ENCODE measurements around the gene SS18L1.

SS18L1 gene

DNA sequence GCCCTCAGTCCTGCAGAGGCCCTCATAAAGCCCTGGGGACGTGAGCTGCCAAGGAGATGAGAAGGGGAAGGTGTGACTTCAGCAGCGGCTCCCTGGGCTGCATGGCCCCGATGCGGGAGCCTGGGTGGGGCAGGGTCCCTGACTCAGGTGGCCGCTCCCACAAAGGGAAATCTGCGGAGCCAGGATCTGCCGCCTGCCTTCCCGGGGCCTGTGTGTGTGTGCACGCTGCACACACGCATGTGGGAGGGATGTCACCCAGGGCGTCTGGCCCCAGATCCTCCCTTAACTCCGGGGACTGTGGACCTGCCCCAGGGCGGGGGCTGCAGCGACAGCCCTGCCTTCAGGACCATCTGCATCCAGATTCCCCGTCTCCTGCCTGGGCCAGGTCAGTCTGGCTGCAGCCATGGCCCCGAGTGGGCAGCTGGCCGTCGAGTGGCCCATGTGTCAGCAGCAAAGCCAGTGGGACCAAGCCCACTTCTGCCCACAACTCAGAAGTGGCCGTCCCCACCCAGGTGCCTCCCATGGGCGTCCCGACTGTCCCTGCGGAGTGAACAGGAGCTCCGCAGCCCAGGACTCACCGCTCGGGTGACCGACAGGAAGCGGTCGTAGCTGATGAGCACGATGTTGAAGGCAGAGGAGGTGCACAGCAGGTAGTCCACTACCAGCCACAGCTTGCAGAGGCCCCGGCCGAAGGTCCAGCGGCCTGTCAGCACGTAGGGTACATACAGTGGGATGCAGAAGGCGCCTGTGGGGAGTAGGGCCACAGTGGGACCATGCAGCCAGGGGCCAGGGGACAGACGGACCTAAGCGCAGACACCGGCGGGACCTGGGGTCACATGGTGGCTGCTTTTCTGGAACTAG lies 74.6 kb downstream of the SS18L1 start:
- CTCF ChIA-PET = interaction anchor here (0.6 to 1.5 kb wide), 4 partner anchors 9 to 331 kb away, joined by 4 to 7 read pairs (median 4); no protein-coding TSS in a partner anchor
- no peak for DNase-seq (ENCODE audit: low spot score)
- no peak overlapping the region for H3K27ac ChIP-seq
- POLR2A ChIA-PET (ENCODE audit: low non-redundant PET) = no interaction called here
- TF ChIP-seq, protein P1, sequence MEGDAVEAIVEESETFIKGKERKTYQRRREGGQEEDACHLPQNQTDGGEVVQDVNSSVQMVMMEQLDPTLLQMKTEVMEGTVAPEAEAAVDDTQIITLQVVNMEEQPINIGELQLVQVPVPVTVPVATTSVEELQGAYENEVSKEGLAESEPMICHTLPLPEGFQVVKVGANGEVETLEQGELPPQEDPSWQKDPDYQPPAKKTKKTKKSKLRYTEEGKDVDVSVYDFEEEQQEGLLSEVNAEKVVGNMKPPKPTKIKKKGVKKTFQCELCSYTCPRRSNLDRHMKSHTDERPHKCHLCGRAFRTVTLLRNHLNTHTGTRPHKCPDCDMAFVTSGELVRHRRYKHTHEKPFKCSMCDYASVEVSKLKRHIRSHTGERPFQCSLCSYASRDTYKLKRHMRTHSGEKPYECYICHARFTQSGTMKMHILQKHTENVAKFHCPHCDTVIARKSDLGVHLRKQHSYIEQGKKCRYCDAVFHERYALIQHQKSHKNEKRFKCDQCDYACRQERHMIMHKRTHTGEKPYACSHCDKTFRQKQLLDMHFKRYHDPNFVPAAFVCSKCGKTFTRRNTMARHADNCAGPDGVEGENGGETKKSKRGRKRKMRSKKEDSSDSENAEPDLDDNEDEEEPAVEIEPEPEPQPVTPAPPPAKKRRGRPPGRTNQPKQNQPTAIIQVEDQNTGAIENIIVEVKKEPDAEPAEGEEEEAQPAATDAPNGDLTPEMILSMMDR (conservative IDR thresholded peaks at IDR 0.05; ENCODE audit: low read depth) = no peak

DNA sequence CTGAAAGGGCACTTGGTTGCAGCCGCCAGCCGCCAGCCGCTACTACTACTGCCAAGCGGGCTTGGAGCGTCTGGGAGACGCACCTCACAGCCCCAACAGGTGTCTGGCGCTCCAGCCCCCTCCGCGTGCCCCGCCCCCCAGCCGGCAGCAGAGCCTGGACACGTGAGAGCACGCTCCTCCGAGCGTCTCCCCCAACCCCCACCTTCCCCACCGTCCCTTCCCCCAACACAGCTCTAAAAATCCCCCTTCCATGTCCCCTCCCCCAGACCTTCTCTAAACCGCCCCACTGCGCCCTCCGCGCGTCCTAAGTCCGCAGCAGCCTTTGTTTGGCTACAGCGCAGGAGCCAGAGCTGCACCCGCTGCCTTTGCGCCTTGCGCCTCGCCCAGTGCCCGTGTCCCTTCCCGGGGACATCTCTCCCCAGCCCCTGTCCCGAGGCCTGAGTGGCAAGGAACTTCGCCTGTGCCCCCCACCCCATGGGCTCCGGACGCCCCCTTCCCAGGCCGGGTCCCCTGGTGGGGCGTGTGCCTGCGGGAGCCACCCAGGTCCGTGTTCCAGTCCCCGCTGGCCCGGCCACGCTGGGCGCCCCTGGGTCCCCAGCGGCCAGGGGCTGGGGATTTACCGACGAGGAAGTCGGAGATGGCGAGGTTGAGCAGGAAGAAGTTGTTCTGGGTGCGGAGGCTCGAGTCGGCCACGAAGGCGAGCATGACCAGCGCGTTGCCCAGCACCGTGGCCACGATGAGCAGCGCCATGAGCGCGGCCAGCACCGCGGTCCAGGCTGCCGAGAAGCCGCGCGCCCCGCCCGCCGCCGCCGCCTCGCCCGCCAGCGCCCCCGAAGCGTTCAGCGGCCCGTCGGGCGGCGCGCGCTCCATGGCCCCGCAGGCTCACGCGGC lies 75.8 kb downstream of the SS18L1 start:
- H3K27ac ChIP-seq = no peak overlapping the region
- ChIA-PET CTCF (interaction anchor here (0.6 to 1.5 kb wide), 4 partner anchors 9 to 277 kb away, joined by 3 to 7 read pairs (median 4); no protein-coding TSS in a partner anchor), POLR2A (ENCODE audit: low non-redundant PET) (no interaction called here)
- TF ChIP-seq, protein P1 (conservative IDR thresholded peaks at IDR 0.05; ENCODE audit: low read depth) = no peak
- no peak for DNase-seq (ENCODE audit: low spot score)

DNA sequence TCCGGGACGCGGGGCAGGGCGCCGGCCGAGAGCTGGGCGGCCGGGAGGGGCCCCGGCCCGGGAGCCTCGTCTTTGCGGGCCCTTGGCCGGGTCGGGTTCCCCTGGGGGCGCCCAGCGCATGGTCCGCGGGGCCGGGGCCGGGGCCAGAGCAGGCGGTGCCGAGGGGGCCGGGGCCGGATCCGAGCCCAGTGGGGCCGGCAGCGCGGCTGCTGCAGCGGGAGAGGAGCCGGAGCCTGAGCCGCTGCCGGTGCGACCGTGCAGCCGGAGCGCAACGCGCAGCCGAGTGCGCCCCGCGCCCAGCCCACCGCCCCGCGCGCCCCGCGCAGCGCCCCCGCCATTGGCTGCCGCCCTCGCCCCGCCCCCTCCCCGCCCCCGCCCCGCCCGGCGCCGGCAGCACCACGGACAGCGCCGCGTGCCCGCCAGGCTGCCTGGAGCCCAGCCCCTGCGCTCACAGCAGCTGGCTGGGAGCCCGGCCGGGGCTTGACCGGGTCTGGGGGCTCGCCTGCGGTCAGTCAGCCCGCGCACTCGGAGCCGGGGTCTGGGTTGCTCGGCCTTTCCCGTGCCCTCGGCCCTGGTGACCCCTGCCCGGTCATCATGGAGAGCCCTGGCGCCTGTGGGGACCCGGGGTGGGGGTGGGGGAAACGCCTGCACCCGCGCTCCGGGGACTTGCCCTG lies 76.6 kb downstream of the SS18L1 start, which contains the start of gene HRH3:
HRH3 (minus strand) TSS at position 287 of the 674 bp plus-strand sequence. CDS start 308 bp downstream, outside the sequence.
- POLR2A ChIA-PET (ENCODE audit: low non-redundant PET) = interaction anchor here (0.6 kb wide), 1 partner anchor 154 kb away, joined by 4 read pairs; no protein-coding TSS in a partner anchor
- DNase-seq (ENCODE audit: low spot score) = peak; percentile 84
- no peak within 1 kb of the TSS for H3K27ac ChIP-seq
- CTCF ChIA-PET = no interaction called here
- TF ChIP-seq, protein P1 (conservative IDR thresholded peaks at IDR 0.05; ENCODE audit: low read depth) = no peak

DNA sequence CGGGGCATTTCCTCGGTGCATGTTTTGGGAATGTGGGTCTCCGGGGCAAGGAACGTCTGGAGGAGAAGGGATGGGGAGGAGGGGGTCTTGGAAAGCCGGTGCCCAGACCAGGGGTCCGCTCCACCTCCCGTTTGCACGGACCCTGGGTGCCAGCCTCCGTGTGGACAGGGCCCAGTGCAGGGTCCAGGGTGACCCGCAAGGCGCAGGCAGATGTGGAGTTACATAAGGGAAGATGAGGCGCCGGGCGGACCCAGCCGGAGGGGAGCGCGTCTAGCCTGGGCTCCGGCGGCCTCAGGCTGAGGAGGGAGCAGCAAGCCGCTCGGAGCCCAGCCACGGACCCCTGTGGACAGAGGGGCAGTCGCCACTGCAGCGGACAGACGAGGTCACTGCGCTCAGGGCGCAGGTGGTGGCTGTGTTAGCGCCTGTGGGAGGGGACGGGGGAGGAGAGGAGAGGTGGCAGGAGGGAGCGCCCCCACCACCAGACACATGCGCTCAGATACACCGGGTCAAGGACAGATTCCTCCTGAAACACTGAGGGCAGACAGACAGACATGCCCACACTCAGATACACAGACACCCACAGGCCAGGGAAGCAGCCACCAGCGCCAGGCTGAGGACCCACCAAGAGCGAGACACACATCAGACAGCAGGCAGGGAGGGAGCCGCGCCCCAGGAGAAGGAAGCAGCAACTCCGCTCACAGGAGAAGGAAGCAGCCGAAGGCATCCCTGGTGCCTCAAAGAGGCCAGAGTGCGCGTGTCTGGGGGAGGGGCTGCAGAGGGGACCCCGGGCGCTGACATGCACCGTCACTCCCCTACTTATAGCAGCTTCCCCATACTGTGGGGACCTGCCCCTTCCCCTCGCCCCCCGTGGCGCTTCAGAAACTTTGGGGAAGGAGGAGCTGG lies 77.3 kb downstream of the SS18L1 start:
- TF ChIP-seq, protein P1 (conservative IDR thresholded peaks at IDR 0.05; ENCODE audit: low read depth) = no peak
- CTCF ChIA-PET = interaction anchor here (0.7 to 0.8 kb wide), 2 partner anchors 13 to 93 kb away, joined by 3 read pairs; no protein-coding TSS in a partner anchor
- no peak for DNase-seq (ENCODE audit: low spot score)
- H3K27ac ChIP-seq = no peak overlapping the region
- POLR2A ChIA-PET (ENCODE audit: low non-redundant PET) = interaction anchor here (0.6 kb wide), 1 partner anchor 155 kb away, joined by 4 read pairs; no protein-coding TSS in a partner anchor

DNA sequence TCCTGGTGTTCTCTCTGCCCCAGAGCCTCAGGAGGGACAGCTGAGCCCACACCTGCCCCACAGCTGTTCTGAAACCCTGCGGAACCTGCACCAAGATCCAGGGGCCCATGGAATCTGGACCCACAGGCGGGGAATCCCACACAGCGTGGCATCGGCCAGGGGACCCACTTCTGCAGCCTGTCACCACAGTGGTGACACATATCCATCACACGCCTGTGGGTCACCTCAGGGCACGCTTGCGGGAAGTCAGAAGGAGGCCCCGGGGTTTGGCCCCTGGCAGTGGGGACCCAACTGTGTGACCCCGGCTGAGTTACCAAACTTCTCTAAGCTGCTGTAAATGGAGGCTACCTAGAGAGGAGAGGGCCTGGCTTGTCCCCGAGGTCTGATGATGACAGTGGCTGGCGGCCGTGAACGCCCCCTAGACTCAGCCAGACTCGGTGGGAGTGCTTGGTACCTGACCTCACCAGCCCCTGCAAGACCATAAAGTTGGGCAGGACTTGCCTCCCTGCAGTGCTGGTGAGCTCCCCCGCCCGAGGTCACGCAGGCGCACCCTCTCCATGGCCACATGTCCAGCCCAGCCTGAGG lies 78.8 kb downstream of the SS18L1 start:
- ChIA-PET POLR2A (ENCODE audit: low non-redundant PET) (no interaction called here), CTCF (interaction anchor here (0.7 kb wide), 1 partner anchor 13 kb away, joined by 4 read pairs; no protein-coding TSS in a partner anchor)
- no peak overlapping the region for H3K27ac ChIP-seq
- TF ChIP-seq, protein P1 (conservative IDR thresholded peaks at IDR 0.05; ENCODE audit: low read depth) = no peak
- DNase-seq (ENCODE audit: low spot score) = no peak

Data from RWPE1 (cell line).